ENCODE data around the gene COL11A1.
"Not testable (repeated sequence)": the region's sequence is repeated elsewhere in the genome, so short reads cannot be mapped to it uniquely, and the experiment has no call there.

- TF ChIP-seq POLR2A (IDR thresholded peaks at IDR 0.05; ENCODE audit: low read depth, low read length); TAF1 (IDR thresholded peaks at IDR 0.05; ENCODE audit: borderline replicate concordance, low read depth, low read length): not testable (repeated sequence)
These were observed 281.6 kb downstream of the COL11A1 start for GRCh38 chr1:102826706-102827105.

Measured in GM12892 (cell line).